HepG2 (cell line): ENCODE data around the gene NUBPL. TPM values are rescaled to one million over a fixed set of nuclear protein-coding genes. Genes with fewer than 3 reads are reported as not detected.
A peak's percentile ranks its signal among the peaks of the same experiment; 100 is the strongest.

Source experiments
- ATAC-seq: fragments of 200-7000 bp; cut with Tn5 transposase; 3 replicates; pipeline ENCODE4 v1.9.1; 2020; ENCODE audit warnings: mild to moderate bottlenecking, moderate library complexity
- BruUV-seq: library from RNA; stranded (reverse); fragments of 400-500 nt; replicated peaks from 2 replicates; lab custom pipeline; 2021; lab: Mats Ljungman, UMichigan
- CTCF ChIA-PET: fragments of 300-600 bp; formaldehyde crosslinking; extraction: SDS; loops from one replicate; lab custom pipeline; 2021; ENCODE audit warnings: low total read pairs, inconsistent platforms, low intra/inter-chr PET ratio; lab: Yijun Ruan, JAX
- POLR2A ChIA-PET: fragments of 350-600 bp; sonication (Branson Sonifier 250); formaldehyde crosslinking; loops from one replicate; lab custom pipeline; 2020; ENCODE audit warnings: antibody characterized with exemption, inconsistent platforms; lab: Yijun Ruan, JAX
- DNase-seq: peaks from one replicate; pipeline ENCODE4 v3.0.0-alpha.2; 2015; ENCODE audit warnings: low spot score
- FAIRE-seq: peaks from 3 replicates; lab custom pipeline; 2011; peaks lifted over from hg19 to GRCh38; lab: Jason Lieb, UNC
- H2AFZ ChIP-seq: one replicate; pipeline ENCODE4 v1.6.1; 2011; ENCODE audit warnings: low read length, inconsistent platforms
- H3K27ac ChIP-seq: fragments of 300-600 bp; 3 replicates; pipeline ENCODE4 v1.8.0; 2011; ENCODE audit warnings: mixed run types, mild to moderate bottlenecking, mixed read lengths, low read length, inconsistent platforms; ENCODE audit not compliant: insufficient read depth; ENCODE audit errors: extremely low read length
- H3K27me3 ChIP-seq, 2 experiments: fragments of 200-600 bp in 1 of 2; 2 replicates in 1 of 2; 3 replicates in 1 of 2; pipeline versions ENCODE4 v1.6.0 to v1.8.0; 2011; ENCODE audit warnings: low read length in 2 of 2, mild to moderate bottlenecking in 2 of 2, moderate library complexity in 2 of 2, inconsistent platforms in 1 of 2; ENCODE audit not compliant: insufficient read depth in 2 of 2, control insufficient read depth in 1 of 2
- H3K36me3 ChIP-seq, 2 experiments: fragments of 200-600 bp in 1 of 2; replicated peaks in 1 of 2; 2 replicates in 1 of 2; 3 replicates in 1 of 2; pipeline versions ENCODE4 v1.5.1 to v1.8.0; 2011; ENCODE audit warnings: low read length in 2 of 2, inconsistent platforms in 1 of 2; ENCODE audit not compliant: insufficient read depth in 2 of 2, control insufficient read depth in 1 of 2
- H3K4me1 ChIP-seq: 2 replicates; pipeline ENCODE4 v1.5.1; 2012; ENCODE audit warnings: low read length, inconsistent platforms; ENCODE audit not compliant: insufficient read depth
- H3K4me2 ChIP-seq: 2 replicates; pipeline ENCODE4 v1.6.0; 2011; ENCODE audit warnings: low read depth, low read length, inconsistent platforms
- H3K4me3 ChIP-seq, 3 experiments: fragments of 200-600 bp in 1 of 3; sonication (generic), shearing (Covaris generic) in 1 of 3; replicated peaks in 1 of 3; 2 replicates each; pipeline ENCODE4 v1.5.1; 2011 to 2016; ENCODE audit warnings: low read length in 3 of 3, inconsistent platforms in 2 of 3, low read depth in 2 of 3, mild to moderate bottlenecking in 2 of 3, control low read depth in 1 of 3, mixed read lengths in 1 of 3; ENCODE audit not compliant: insufficient read depth in 1 of 3
- H3K79me2 ChIP-seq: one replicate; pipeline ENCODE4 v1.6.1; 2011; ENCODE audit warnings: low read length, inconsistent platforms; ENCODE audit not compliant: insufficient read depth
- H3K9ac ChIP-seq: 2 replicates; pipeline ENCODE4 v1.6.0; 2011; ENCODE audit warnings: mild to moderate bottlenecking, low read depth, low read length, inconsistent platforms; ENCODE audit not compliant: insufficient read depth
- H3K9me3 ChIP-seq: 2 replicates; pipeline ENCODE4 v1.5.1; 2012; ENCODE audit warnings: mild to moderate bottlenecking, low read length
- H4K20me1 ChIP-seq: 2 replicates; pipeline ENCODE4 v1.6.0; 2011; ENCODE audit warnings: inconsistent platforms, mild to moderate bottlenecking, low read length, moderate library complexity; ENCODE audit not compliant: insufficient read depth
- ELF3 ChIP-seq: IDR thresholded peaks from 2 replicates; pipeline ENCODE4 v1.6.1; 2016; ENCODE audit warnings: missing genetic modification reagents, missing compliant biosample characterization
- ETS1 ChIP-seq: sonication (generic); formaldehyde crosslinking; IDR thresholded peaks from 2 replicates; pipeline ENCODE4 v1.4.0; 2020; ENCODE audit warnings: missing genetic modification reagents
- MAFF ChIP-seq: IDR thresholded peaks from 2 replicates; pipeline ENCODE4 v1.6.1; 2011; ENCODE audit warnings: low read depth, low read length, improper control_type of control experiment
- MAFK ChIP-seq, 2 experiments: IDR thresholded peaks in 1 of 2; conservative IDR thresholded peaks in 1 of 2; 2 replicates each; pipeline ENCODE4 v1.6.1; 2011; ENCODE audit warnings: improper control_type of control experiment in 2 of 2, low read length in 2 of 2
- POGZ ChIP-seq: sonication (generic); formaldehyde crosslinking; IDR thresholded peaks from 2 replicates; pipeline ENCODE4 v1.4.0; 2020; ENCODE audit warnings: mild to moderate bottlenecking, missing genetic modification reagents
- ZBTB46 ChIP-seq: sonication (generic); formaldehyde crosslinking; IDR thresholded peaks from 2 replicates; pipeline ENCODE4 v1.4.0; 2020; ENCODE audit warnings: mild to moderate bottlenecking, missing genetic modification reagents, borderline replicate concordance
- ZNF121 ChIP-seq: sonication (generic); formaldehyde crosslinking; IDR thresholded peaks from 2 replicates; pipeline ENCODE4 v1.5.0; 2020; ENCODE audit warnings: mild to moderate bottlenecking, missing genetic modification reagents
- ZNF18 ChIP-seq: sonication (generic); formaldehyde crosslinking; IDR thresholded peaks from 2 replicates; pipeline ENCODE4 v1.8.0; 2022; ENCODE audit warnings: mild to moderate bottlenecking, missing genetic modification reagents; ENCODE audit not compliant: insufficient replicate concordance
- ZNF367 ChIP-seq: sonication (generic); formaldehyde crosslinking; IDR thresholded peaks from 2 replicates; pipeline ENCODE4 v1.4.0; 2020; ENCODE audit warnings: missing genetic modification reagents, borderline replicate concordance
- ZNF672 ChIP-seq: sonication (generic); formaldehyde crosslinking; IDR thresholded peaks from 2 replicates; pipeline ENCODE4 v1.8.1; 2022; ENCODE audit warnings: missing genetic modification reagents
- ZNF800 ChIP-seq: sonication (generic); formaldehyde crosslinking; IDR thresholded peaks from 2 replicates; pipeline ENCODE4 v1.4.0; 2020; ENCODE audit warnings: missing genetic modification reagents
- WGBS: methylation state at CpG from one replicate; pipeline ENCODE4 v1.1.6; 2017; ENCODE audit warnings: low lambda C conversion rate; 5-methylcytosine and 5-hydroxymethylcytosine counted together
- in situ Hi-C: cut with HindIII; loops from 2 replicates; pipeline ENCODE4 v1.10.0; 2017; ENCODE audit warnings: low pct_unique_long_range_greater_than_20kb; ENCODE audit not compliant: extremely low pct_ligation_motif_present
- intact Hi-C: fragments of 100-400 bp; cut with micrococcal nuclease; formaldehyde crosslinking; loops from one replicate; pipeline ENCODE4 v1.10.0; 2022; ENCODE audit not compliant: unreplicated experiment
- polyA plus RNA-seq, 8 experiments: library from polyadenylated mRNA; depleted of rRNA in 3 of 8; stranded (reverse) in 7 of 8; unstranded in 1 of 8; fragments of >200 nt; fragmentation: Illumina TruSeq in 4 of 8; extraction: Trizol in 4 of 8; gene quantifications; 2 replicates each; pipeline versions ENCODE4 v1.2.1 to v1.2.3, GENCODE V29; 2011 to 2016; ENCODE audit warnings: low read depth in 4 of 8, missing spikeins in 1 of 8, mixed read lengths in 1 of 8; ENCODE audit not compliant: insufficient read depth in 1 of 8
- total RNA-seq, 5 experiments: library from RNA; depleted of rRNA; stranded (reverse); fragments of >200 nt; fragmentation: Illumina TruSeq; extraction: Trizol; gene quantifications; 2 replicates each; pipeline ENCODE4 v1.2.3, GENCODE V29; 2016; ENCODE audit warnings: low read depth in 1 of 5

The NUBPL gene
- total and polyA plus RNA-seq, 2 of the 13 experiments (the other 11 are each of a cell fraction or from before 2014, with no cell fraction given): 21.3 to 44.1 TPM

- in situ Hi-C loops (no loop called here), intact Hi-C loops (loop anchor here (5.0 kb wide), 1 partner anchor 638 kb away; the partner anchor contains the start of genes RNU6-7 and RNU6-8)
- Histone ChIP-seq H4K20me1 (no peaks in the 10 kb centered on the region), H3K4me3 (no peak overlapping the region), H3K27me3 (no peaks in the 10 kb centered on the region; a peak in 1 of 5 replicates), H3K9ac (peak overlapping the region; percentile 1; the same call in 1 of the 2 replicates), H2AFZ (no peak overlapping the region), H3K9me3 (no peaks in the 10 kb centered on the region), H3K27ac (no peak overlapping the region), H3K4me1 (peaks cover 30% of the 10 kb centered on the region), H3K4me2 (0 out of 2 replicates have a peak overlapping the region, but pooled peaks have one; percentile 34), H3K36me3 (peaks cover 4 to 14% of the 10 kb centered on the region in 2 experiments; a peak in 2 of 5 replicates), H3K79me2 (peaks cover 12% of the 10 kb centered on the region)
- WGBS: 95% methylated on average over 2 of the region's 2 CpGs
- DNase-seq (no peak), ATAC-seq (no peak), FAIRE-seq (no peak)
- ChIA-PET CTCF (no interaction called here), POLR2A (interaction anchor here (0.6 kb wide), 1 partner anchor 639 kb away, joined by 4 read pairs; no protein-coding TSS in a partner anchor)
- TF ChIP-seq ELF3 (CRISPR knock-in tag): no peak
- no peak for TF ChIP-seq ZNF367 (CRISPR knock-in tag)
- TF ChIP-seq ZNF121 (CRISPR knock-in tag): peak; percentile 80; the same call in 1 of the 2 replicates
- no peak for TF ChIP-seq ETS1 (CRISPR knock-in tag)
- TF ChIP-seq ZBTB46: no peak
- no peak for TF ChIP-seq ZNF800 (CRISPR knock-in tag)
- TF ChIP-seq ZNF18 (CRISPR knock-in tag): no peak
- TF ChIP-seq POGZ (CRISPR knock-in tag): no peak
- no peak for TF ChIP-seq ZNF672 (CRISPR knock-in tag)
- TF ChIP-seq MAFK (conservative IDR thresholded peaks at IDR 0.05 in 1 of 2, IDR thresholded peaks at IDR 0.05 in 1 of 2; ENCODE audit: low read length in 2 of 2): peak; percentile 58 to 65
- peak; percentile 47; the same call in 1 of the 2 replicates for TF ChIP-seq MAFF
- no TSS peak for BruUV-seq
These were observed 3.0 kb downstream of the NUBPL start for GRCh38 chr14:31564194-31564593.
